ENCODE data around the gene ARID1B. TPM values are rescaled to one million over a fixed set of nuclear protein-coding genes. Genes with fewer than 3 reads are reported as not detected.
A peak's percentile ranks its signal among the peaks of the same experiment; 100 is the strongest.

The ARID1B gene
- total RNA-seq, 2 donors from 2014 or later: 74.0 to 110 TPM

GRCh38 chr6:157221817-157222175 is 444.6 kb downstream of the ARID1B start:
- Mint-ChIP-seq H3K9me3 (no peaks in the 10 kb centered on the region), H3K36me3 (ENCODE audit: low read depth) (no peaks in the 10 kb centered on the region), H3K4me3 (no peak overlapping the region), H3K27ac (no peak overlapping the region), H3K27me3 (ENCODE audit: insufficient read depth) (peaks cover 15% of the 10 kb centered on the region), H3K4me1 (no peaks in the 10 kb centered on the region)
- WGBS, 2 experiments (ENCODE audit: insufficient coverage in 1 of 2, insufficient read length in 1 of 2): 92 to 96% methylated on average over 7 to 11 of the region's 11 CpGs
- no peak overlapping the region for H3K4me3 ChIP-seq (ENCODE audit: low read length)
- no peak overlapping the region for H3K9ac ChIP-seq (ENCODE audit: extremely low read depth, low read length, poor library complexity, severe bottlenecking)
- H3K36me3 ChIP-seq (ENCODE audit: control insufficient read depth, insufficient read depth, low read length): no peaks in the 10 kb centered on the region
- no peaks in the 10 kb centered on the region for H3K4me1 ChIP-seq (ENCODE audit: control insufficient read depth, insufficient read depth, low read length)
- no peaks in the 10 kb centered on the region for H3K9me3 ChIP-seq (ENCODE audit: control insufficient read depth, low read length)
- no peaks in the 10 kb centered on the region for H3K27me3 ChIP-seq (ENCODE audit: control insufficient read depth, insufficient read depth, low read length, poor library complexity, severe bottlenecking)
- no peak overlapping the region for H3K27ac ChIP-seq (ENCODE audit: low read depth, low read length)
- DNase-seq: no peak
- TF ChIP-seq CTCF (conservative IDR thresholded peaks at IDR 0.05): no peak

- no peaks in the 10 kb centered on the region for H3K36me3 ChIP-seq (ENCODE audit: control insufficient read depth, insufficient read depth, low read length)
- no peaks in the 10 kb centered on the region for H3K4me1 Mint-ChIP-seq
- 93 to 94% methylated on average over 11 to 17 of the region's 17 CpGs for WGBS, 2 experiments (ENCODE audit: insufficient coverage in 1 of 2, insufficient read length in 1 of 2)
- H3K27ac Mint-ChIP-seq: no peak overlapping the region
- no peaks in the 10 kb centered on the region for H3K36me3 Mint-ChIP-seq (ENCODE audit: low read depth)
- no peaks in the 10 kb centered on the region for H3K27me3 ChIP-seq (ENCODE audit: control insufficient read depth, insufficient read depth, low read length, poor library complexity, severe bottlenecking)
- no peak for TF ChIP-seq CTCF (conservative IDR thresholded peaks at IDR 0.05)
- H3K27me3 Mint-ChIP-seq (ENCODE audit: insufficient read depth): peaks cover 15% of the 10 kb centered on the region
- no peaks in the 10 kb centered on the region for H3K9me3 ChIP-seq (ENCODE audit: control insufficient read depth, low read length)
- no peak overlapping the region for H3K9ac ChIP-seq (ENCODE audit: extremely low read depth, low read length, poor library complexity, severe bottlenecking)
- H3K4me1 ChIP-seq (ENCODE audit: control insufficient read depth, insufficient read depth, low read length): no peaks in the 10 kb centered on the region
- DNase-seq: peak; percentile 37
- no peak overlapping the region for H3K27ac ChIP-seq (ENCODE audit: low read depth, low read length)
- no peak overlapping the region for H3K4me3 Mint-ChIP-seq
- no peaks in the 10 kb centered on the region for H3K9me3 Mint-ChIP-seq
- no peak overlapping the region for H3K4me3 ChIP-seq (ENCODE audit: low read length)
Observed at GRCh38 chr6:157222201-157222981, 445.2 kb downstream of the ARID1B start.

- no peaks in the 10 kb centered on the region for H3K36me3 Mint-ChIP-seq (ENCODE audit: low read depth)
- peak; percentile 40 for DNase-seq
- no peaks in the 10 kb centered on the region for H3K27me3 ChIP-seq (ENCODE audit: control insufficient read depth, insufficient read depth, low read length, poor library complexity, severe bottlenecking)
- H3K4me1 ChIP-seq (ENCODE audit: control insufficient read depth, insufficient read depth, low read length): no peaks in the 10 kb centered on the region
- no peak overlapping the region for H3K9ac ChIP-seq (ENCODE audit: extremely low read depth, low read length, poor library complexity, severe bottlenecking)
- H3K27ac ChIP-seq (ENCODE audit: low read depth, low read length): no peak overlapping the region
- H3K4me3 Mint-ChIP-seq: no peak overlapping the region
- peaks cover 15% of the 10 kb centered on the region for H3K27me3 Mint-ChIP-seq (ENCODE audit: insufficient read depth)
- no peak overlapping the region for H3K27ac Mint-ChIP-seq
- H3K9me3 Mint-ChIP-seq: no peaks in the 10 kb centered on the region
- no peak overlapping the region for H3K4me3 ChIP-seq (ENCODE audit: low read length)
- no peaks in the 10 kb centered on the region for H3K9me3 ChIP-seq (ENCODE audit: control insufficient read depth, low read length)
- H3K36me3 ChIP-seq (ENCODE audit: control insufficient read depth, insufficient read depth, low read length): no peaks in the 10 kb centered on the region
- WGBS, 2 experiments (ENCODE audit: insufficient coverage in 1 of 2, insufficient read length in 1 of 2): 89 to 95% methylated on average over 10 to 11 of the region's 11 CpGs
- H3K4me1 Mint-ChIP-seq: no peaks in the 10 kb centered on the region
- no peak for TF ChIP-seq CTCF (conservative IDR thresholded peaks at IDR 0.05)
Observed at GRCh38 chr6:157223021-157223430, 445.8 kb downstream of the ARID1B start.

Measured in endodermal cell (in vitro differentiated cells).